Measurements from ENCODE around the gene KRT2.

GRCh38 chr12:52699373-52699772 is 47.4 kb upstream of the KRT2 start:
- TF ChIP-seq CTCF (IDR thresholded peaks at IDR 0.05) = no peak
- no peak for TF ChIP-seq EZH2 (IDR thresholded peaks at IDR 0.05; ENCODE audit: borderline replicate concordance, insufficient read depth, low read depth, low read length, poor library complexity, severe bottlenecking)

Data from B cell (primary cell).